HCT116 (cell line): Measurements from ENCODE around the gene SACM1L. TPM values are rescaled to one million over a fixed set of nuclear protein-coding genes. Genes with fewer than 3 reads are reported as not detected.
"Not testable (repeated sequence)": the region's sequence is repeated elsewhere in the genome, so short reads cannot be mapped to it uniquely, and the experiment has no call there.

ENCODE experiments used
- ATAC-seq: fragments of 200-7000 bp; cut with Tn5 transposase; 2 replicates; pipeline ENCODE4 v1.9.1; 2020; ENCODE audit warnings: mild to moderate bottlenecking, moderate library complexity
- BruUV-seq: library from RNA; stranded (reverse); fragments of 400-500 nt; replicated peaks from 2 replicates; lab custom pipeline; 2021; lab: Mats Ljungman, UMichigan
- CTCF ChIA-PET: fragments of 300-600 bp; sonication (Branson Sonifier 250); formaldehyde crosslinking; loops from one replicate; lab custom pipeline; 2021; ENCODE audit warnings: antibody characterized with exemption; lab: Charles Lee
- POLR2A ChIA-PET: fragments of 300-600, 350-600 bp; sonication (Branson Sonifier 250); formaldehyde crosslinking; loops from one replicate; lab custom pipeline; 2021; ENCODE audit warnings: antibody characterized with exemption; lab: Charles Lee
- RAD21 ChIA-PET, 2 experiments: fragments of 300-600 bp; sonication (Branson Sonifier 250); formaldehyde crosslinking; loops; one replicate each; lab custom pipeline; 2023; ENCODE audit warnings: low total read pairs in 2 of 2; ENCODE audit not compliant: uncharacterized antibody in 2 of 2, unreplicated experiment in 2 of 2, low non-redundant PET in 1 of 2; lab: Charles Lee
- DNase-seq: peaks from one replicate; pipeline ENCODE4 v3.0.0-alpha.2; 2010; ENCODE audit warnings: low read depth, low spot score
- H2AFZ ChIP-seq: fragments of 200-600 bp; shearing (Covaris generic), sonication (generic); 2 replicates; pipeline ENCODE4 v1.6.1; 2017; ENCODE audit warnings: low read depth, mixed run types, mixed read lengths, antibody characterized with exemption, low read length; ENCODE audit not compliant: poor library complexity, severe bottlenecking
- H3K27ac ChIP-seq: 2 replicates; pipeline ENCODE4 v1.5.1; 2012; ENCODE audit warnings: low read depth, low read length
- H3K27me3 ChIP-seq: fragments of 200-600 bp; sonication (generic); 2 replicates; pipeline ENCODE4 v1.6.1; 2016; ENCODE audit warnings: mixed run types, low read length, mixed read lengths; ENCODE audit not compliant: insufficient read depth
- H3K36me3 ChIP-seq, 2 experiments: fragments of 200-500 bp in 1 of 2; fragments of 200-600 bp in 1 of 2; sonication (Bioruptor generic) in 1 of 2; sonication (generic) in 1 of 2; 2 replicates each; pipeline versions ENCODE4 v1.5.1 to v1.6.1; 2014 to 2016; ENCODE audit warnings: low read length in 2 of 2, inconsistent platforms in 1 of 2, mixed read lengths in 1 of 2, mixed run types in 1 of 2; ENCODE audit not compliant: insufficient read depth in 2 of 2, control insufficient read depth in 1 of 2
- H3K4me1 ChIP-seq, 2 experiments: fragments of 200-600 bp in 1 of 2; sonication (generic) in 1 of 2; 2 replicates each; pipeline versions ENCODE4 v1.5.1 to v1.6.1; 2012 to 2017; ENCODE audit warnings: low read length in 2 of 2, inconsistent platforms in 1 of 2, mild to moderate bottlenecking in 1 of 2, mixed read lengths in 1 of 2, mixed run types in 1 of 2, moderate library complexity in 1 of 2; ENCODE audit not compliant: insufficient read depth in 2 of 2, control insufficient read depth in 1 of 2
- H3K4me2 ChIP-seq: fragments of 200-600 bp; sonication (generic); 2 replicates; pipeline ENCODE4 v1.6.1; 2017; ENCODE audit warnings: mixed run types, low read length, mixed read lengths
- H3K4me3 ChIP-seq, 2 experiments: fragments of 200-600 bp in 1 of 2; sonication (generic) in 1 of 2; replicated peaks in 1 of 2; 2 replicates each; pipeline ENCODE4 v1.5.1; 2011 to 2016; ENCODE audit warnings: low read length in 2 of 2, control low read depth in 1 of 2, low read depth in 1 of 2, mild to moderate bottlenecking in 1 of 2, mixed read lengths in 1 of 2, mixed run types in 1 of 2
- H3K79me2 ChIP-seq: fragments of 200-600 bp; sonication (generic); 2 replicates; pipeline ENCODE4 v1.6.1; 2017; ENCODE audit warnings: mild to moderate bottlenecking, mixed run types, low read length, moderate library complexity, mixed read lengths; ENCODE audit not compliant: insufficient read depth
- H3K9ac ChIP-seq: fragments of 200-600 bp; sonication (generic); 2 replicates; pipeline ENCODE4 v1.6.1; 2016; ENCODE audit warnings: low read length, mixed read lengths
- H3K9me2 ChIP-seq: fragments of 200-600 bp; sonication (generic), shearing (Covaris generic); 2 replicates; pipeline ENCODE4 v1.6.1; 2017; ENCODE audit warnings: mixed run types, mild to moderate bottlenecking, moderate library complexity; ENCODE audit not compliant: insufficient read depth
- H3K9me3 ChIP-seq, 2 experiments: fragments of 200-500 bp in 1 of 2; fragments of 200-600 bp in 1 of 2; sonication (Bioruptor generic) in 1 of 2; sonication (generic) in 1 of 2; 2 replicates each; pipeline ENCODE4 v1.6.1; 2014 to 2017; ENCODE audit warnings: low read length in 2 of 2, mixed read lengths in 2 of 2, inconsistent platforms in 1 of 2, low read depth in 1 of 2, mild to moderate bottlenecking in 1 of 2, mixed run types in 1 of 2, moderate library complexity in 1 of 2; ENCODE audit not compliant: control insufficient read depth in 1 of 2, insufficient read depth in 1 of 2
- H4K20me1 ChIP-seq: fragments of 200-600 bp; sonication (generic), shearing (Covaris generic); 2 replicates; pipeline ENCODE4 v1.6.1; 2017; ENCODE audit warnings: mixed run types, mild to moderate bottlenecking, moderate library complexity; ENCODE audit not compliant: insufficient read depth
- CEBPB ChIP-seq: IDR thresholded peaks from 2 replicates; pipeline ENCODE4 v1.6.1; 2012; ENCODE audit warnings: low read depth
- EGR1 ChIP-seq: IDR thresholded peaks from 2 replicates; pipeline ENCODE4 v1.6.1; 2012; ENCODE audit warnings: low read depth
- ELF1 ChIP-seq: IDR thresholded peaks from 2 replicates; pipeline ENCODE4 v1.6.1; 2012; ENCODE audit warnings: low read depth, borderline replicate concordance
- EZH2 ChIP-seq: fragments of 200-600 bp; sonication (generic); IDR thresholded peaks from 2 replicates; pipeline ENCODE4 v1.6.1; 2017; ENCODE audit warnings: antibody characterized with exemption, mixed run types
- EZH2phosphoT487 ChIP-seq: fragments of 200-600 bp; IDR thresholded peaks from 2 replicates; pipeline ENCODE4 v1.6.1; 2018; ENCODE audit warnings: antibody characterized with exemption, borderline replicate concordance
- FOSL1 ChIP-seq: IDR thresholded peaks from 2 replicates; pipeline ENCODE4 v1.6.1; 2012; ENCODE audit warnings: low read depth
- JUND ChIP-seq: IDR thresholded peaks from 2 replicates; pipeline ENCODE4 v1.6.1; 2012
- POLR2A ChIP-seq: IDR thresholded peaks from 2 replicates; pipeline ENCODE4 v1.7.0; 2011; ENCODE audit warnings: borderline replicate concordance; ENCODE audit not compliant: insufficient read depth, insufficient read length; ENCODE audit errors: extremely low read depth
- POLR2AphosphoS5 ChIP-seq: IDR thresholded peaks from 2 replicates; pipeline ENCODE4 v1.6.1; 2011; ENCODE audit warnings: mild to moderate bottlenecking, low read depth, low read length, moderate library complexity
- SRF ChIP-seq: IDR thresholded peaks from 2 replicates; pipeline ENCODE4 v1.6.1; 2012; ENCODE audit warnings: low read depth
- ZFX ChIP-seq: fragments of 450-650 bp; IDR thresholded peaks from 2 replicates; pipeline ENCODE4 v1.6.1; 2017
- intact Hi-C: fragments of 100-400 bp; cut with micrococcal nuclease; formaldehyde crosslinking; loops from 2 replicates; pipeline ENCODE4 v1.10.0; 2022
- total RNA-seq: library from RNA; stranded (reverse); gene quantifications from one replicate; pipeline ENCODE4 v1.2.1, GENCODE V29; 2021; ENCODE audit not compliant: unreplicated experiment
- TF ChIP-seq, protein P1 (sequence below): IDR thresholded peaks from 2 replicates; pipeline ENCODE4 v1.6.1; 2012
- TF ChIP-seq, protein P2 (sequence below), 3 experiments: fragments of 200-600 bp in 1 of 3; sonication (generic) in 1 of 3; IDR thresholded peaks in 2 of 3; conservative IDR thresholded peaks in 1 of 3; 2 replicates each; pipeline ENCODE4 v1.5.1; 2012 to 2017; ENCODE audit warnings: low read depth in 2 of 3, low read length in 2 of 3, antibody characterized with exemption in 1 of 3, borderline replicate concordance in 1 of 3, control low read depth in 1 of 3, mild to moderate bottlenecking in 1 of 3, mixed read lengths in 1 of 3, mixed run types in 1 of 3, moderate library complexity in 1 of 3; ENCODE audit not compliant: insufficient read depth in 1 of 3
- TF ChIP-seq, protein P3 (sequence below): IDR thresholded peaks from 2 replicates; pipeline ENCODE4 v1.6.1; 2012; ENCODE audit warnings: low read depth

SACM1L gene
- total RNA-seq, 1 experiment from 2014 or later = 27.3 TPM

DNA sequence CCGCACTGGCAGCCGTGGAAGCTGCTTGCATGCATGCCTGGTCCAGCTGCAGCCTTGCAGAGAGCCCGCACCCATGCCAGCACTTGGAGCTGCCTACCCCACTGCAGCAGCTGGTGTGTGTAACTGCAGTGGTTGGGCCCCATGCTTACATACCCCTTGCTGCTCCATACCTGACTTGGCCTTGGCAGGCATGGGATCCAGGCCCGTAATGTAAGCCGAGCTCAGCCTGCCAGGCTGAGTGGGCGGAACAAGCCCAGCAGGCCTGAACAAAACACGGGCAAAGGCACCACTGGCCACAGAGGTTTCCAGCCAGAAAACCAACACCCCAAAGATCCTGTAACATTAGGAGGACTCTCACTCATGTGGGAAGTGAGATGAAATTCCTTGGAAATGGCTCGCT is 58.9 kb downstream of the SACM1L start:
- H3K79me2 ChIP-seq = no peaks in the 10 kb centered on the region
- intact Hi-C loops = no loop called here
- H3K4me2 ChIP-seq = no peak overlapping the region
- ChIA-PET RAD21 (no interaction called here), CTCF (no interaction called here), POLR2A (no interaction called here)
- no peak overlapping the region for H3K27ac ChIP-seq
- no peaks in the 10 kb centered on the region for H3K4me1 ChIP-seq
- H3K36me3 ChIP-seq = no peaks in the 10 kb centered on the region
- no peaks in the 10 kb centered on the region for H3K27me3 ChIP-seq
- no peak overlapping the region for H2AFZ ChIP-seq
- no peak overlapping the region for H3K4me3 ChIP-seq
- DNase-seq (no peak), ATAC-seq (no peak)
- BruUV-seq = no TSS peak
- no peaks in the 10 kb centered on the region for H3K9me3 ChIP-seq
- H4K20me1 ChIP-seq = no peaks in the 10 kb centered on the region
- H3K9ac ChIP-seq = no peak overlapping the region
- no peaks in the 10 kb centered on the region for H3K9me2 ChIP-seq
- TF ChIP-seq EZH2 (no peak), CEBPB (no peak), FOSL1 (no peak), EGR1 (no peak), POLR2AphosphoS5 (no peak), EZH2phosphoT487 (no peak), JUND (no peak), POLR2A (no peak), SRF (no peak), ELF1 (no peak), ZFX (no peak)
- TF ChIP-seq, protein P1, sequence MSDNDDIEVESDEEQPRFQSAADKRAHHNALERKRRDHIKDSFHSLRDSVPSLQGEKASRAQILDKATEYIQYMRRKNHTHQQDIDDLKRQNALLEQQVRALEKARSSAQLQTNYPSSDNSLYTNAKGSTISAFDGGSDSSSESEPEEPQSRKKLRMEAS = no peak
- TF ChIP-seq, protein P2, sequence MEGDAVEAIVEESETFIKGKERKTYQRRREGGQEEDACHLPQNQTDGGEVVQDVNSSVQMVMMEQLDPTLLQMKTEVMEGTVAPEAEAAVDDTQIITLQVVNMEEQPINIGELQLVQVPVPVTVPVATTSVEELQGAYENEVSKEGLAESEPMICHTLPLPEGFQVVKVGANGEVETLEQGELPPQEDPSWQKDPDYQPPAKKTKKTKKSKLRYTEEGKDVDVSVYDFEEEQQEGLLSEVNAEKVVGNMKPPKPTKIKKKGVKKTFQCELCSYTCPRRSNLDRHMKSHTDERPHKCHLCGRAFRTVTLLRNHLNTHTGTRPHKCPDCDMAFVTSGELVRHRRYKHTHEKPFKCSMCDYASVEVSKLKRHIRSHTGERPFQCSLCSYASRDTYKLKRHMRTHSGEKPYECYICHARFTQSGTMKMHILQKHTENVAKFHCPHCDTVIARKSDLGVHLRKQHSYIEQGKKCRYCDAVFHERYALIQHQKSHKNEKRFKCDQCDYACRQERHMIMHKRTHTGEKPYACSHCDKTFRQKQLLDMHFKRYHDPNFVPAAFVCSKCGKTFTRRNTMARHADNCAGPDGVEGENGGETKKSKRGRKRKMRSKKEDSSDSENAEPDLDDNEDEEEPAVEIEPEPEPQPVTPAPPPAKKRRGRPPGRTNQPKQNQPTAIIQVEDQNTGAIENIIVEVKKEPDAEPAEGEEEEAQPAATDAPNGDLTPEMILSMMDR (IDR thresholded peaks at IDR 0.05 in 2 of 3, conservative IDR thresholded peaks at IDR 0.05 in 1 of 3; ENCODE audit: borderline replicate concordance in 1 of 3, insufficient read depth in 1 of 3, low read depth in 2 of 3, low read length in 2 of 3) = no peak
- TF ChIP-seq, protein P3, sequence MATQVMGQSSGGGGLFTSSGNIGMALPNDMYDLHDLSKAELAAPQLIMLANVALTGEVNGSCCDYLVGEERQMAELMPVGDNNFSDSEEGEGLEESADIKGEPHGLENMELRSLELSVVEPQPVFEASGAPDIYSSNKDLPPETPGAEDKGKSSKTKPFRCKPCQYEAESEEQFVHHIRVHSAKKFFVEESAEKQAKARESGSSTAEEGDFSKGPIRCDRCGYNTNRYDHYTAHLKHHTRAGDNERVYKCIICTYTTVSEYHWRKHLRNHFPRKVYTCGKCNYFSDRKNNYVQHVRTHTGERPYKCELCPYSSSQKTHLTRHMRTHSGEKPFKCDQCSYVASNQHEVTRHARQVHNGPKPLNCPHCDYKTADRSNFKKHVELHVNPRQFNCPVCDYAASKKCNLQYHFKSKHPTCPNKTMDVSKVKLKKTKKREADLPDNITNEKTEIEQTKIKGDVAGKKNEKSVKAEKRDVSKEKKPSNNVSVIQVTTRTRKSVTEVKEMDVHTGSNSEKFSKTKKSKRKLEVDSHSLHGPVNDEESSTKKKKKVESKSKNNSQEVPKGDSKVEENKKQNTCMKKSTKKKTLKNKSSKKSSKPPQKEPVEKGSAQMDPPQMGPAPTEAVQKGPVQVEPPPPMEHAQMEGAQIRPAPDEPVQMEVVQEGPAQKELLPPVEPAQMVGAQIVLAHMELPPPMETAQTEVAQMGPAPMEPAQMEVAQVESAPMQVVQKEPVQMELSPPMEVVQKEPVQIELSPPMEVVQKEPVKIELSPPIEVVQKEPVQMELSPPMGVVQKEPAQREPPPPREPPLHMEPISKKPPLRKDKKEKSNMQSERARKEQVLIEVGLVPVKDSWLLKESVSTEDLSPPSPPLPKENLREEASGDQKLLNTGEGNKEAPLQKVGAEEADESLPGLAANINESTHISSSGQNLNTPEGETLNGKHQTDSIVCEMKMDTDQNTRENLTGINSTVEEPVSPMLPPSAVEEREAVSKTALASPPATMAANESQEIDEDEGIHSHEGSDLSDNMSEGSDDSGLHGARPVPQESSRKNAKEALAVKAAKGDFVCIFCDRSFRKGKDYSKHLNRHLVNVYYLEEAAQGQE = no peak

DNA sequence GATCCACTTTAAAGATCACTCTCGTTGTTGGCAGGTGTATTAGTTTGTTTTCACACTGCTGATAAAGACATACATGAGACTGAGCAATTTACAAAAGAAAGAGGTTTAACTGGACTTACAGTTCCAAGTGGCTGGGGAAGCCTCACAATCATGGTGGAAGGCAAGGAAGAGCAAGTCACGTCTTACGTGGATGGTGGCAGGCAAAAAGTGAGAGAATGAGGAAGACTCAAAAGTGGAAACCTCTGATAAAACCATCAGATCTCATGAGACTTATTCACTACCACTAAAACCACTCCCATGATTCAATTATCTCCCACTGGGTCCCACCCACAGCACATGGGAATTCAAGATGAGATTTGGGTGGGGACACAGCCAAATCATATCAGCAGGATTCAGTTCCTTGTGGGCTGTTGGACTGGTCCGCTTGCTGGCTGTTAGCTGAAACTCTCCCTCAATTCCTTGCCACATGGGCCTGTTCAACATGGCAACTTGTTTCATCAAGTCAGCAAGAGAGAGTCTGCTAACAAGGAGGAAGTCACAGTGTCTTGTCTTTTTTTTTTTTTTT is 59.9 kb downstream of the SACM1L start:
- RAD21 ChIA-PET, BruUV-seq: not testable (repeated sequence)

More for the DNA sequence above, 59.9 kb downstream of the SACM1L start:
- H3K4me3 ChIP-seq, ATAC-seq, H3K79me2 ChIP-seq, H3K4me1 ChIP-seq, H3K36me3 ChIP-seq, H3K27me3 ChIP-seq, H3K27ac ChIP-seq, POLR2A ChIA-PET, H3K9ac ChIP-seq, H3K4me2 ChIP-seq, H3K9me2 ChIP-seq, DNase-seq, CTCF ChIA-PET, intact Hi-C loops, H2AFZ ChIP-seq, H4K20me1 ChIP-seq, H3K9me3 ChIP-seq: not testable (repeated sequence)
